ENCODE measurements around the gene RHPN2.
"Not testable (repeated sequence)": the region's sequence is repeated elsewhere in the genome, so short reads cannot be mapped to it uniquely, and the experiment has no call there.

Gene RHPN2

GRCh38 chr19:33025468-33026238 is 39.0 kb downstream of the RHPN2 start:
- DNase-seq, result not testable (repeated sequence)

DNA sequence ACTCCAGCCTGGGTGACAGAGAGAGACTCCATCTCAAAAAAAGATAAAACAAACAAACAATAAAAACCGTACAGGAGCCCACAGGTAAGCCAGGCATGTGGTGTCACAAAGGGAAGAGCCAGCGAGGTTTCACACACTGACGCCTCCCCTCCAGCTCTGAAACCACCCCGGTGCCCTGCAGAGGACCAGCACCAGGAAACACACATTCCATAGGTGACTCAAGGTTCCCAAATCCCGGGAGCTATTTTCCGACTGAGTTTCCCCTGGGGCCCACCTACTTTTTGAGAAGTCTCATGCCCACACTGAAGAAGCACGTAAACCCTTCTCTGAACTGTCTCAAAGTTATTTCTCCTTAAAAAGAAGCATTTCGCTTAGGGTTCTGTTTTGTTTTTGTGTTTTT is 40.3 kb downstream of the RHPN2 start:
- no peak for DNase-seq

- no peak for DNase-seq
These were observed 42.1 kb downstream of the RHPN2 start for GRCh38 chr19:33022472-33023116.

GRCh38 chr19:33010891-33011290 is 53.8 kb downstream of the RHPN2 start:
- DNase-seq, result not testable (repeated sequence)

DNA sequence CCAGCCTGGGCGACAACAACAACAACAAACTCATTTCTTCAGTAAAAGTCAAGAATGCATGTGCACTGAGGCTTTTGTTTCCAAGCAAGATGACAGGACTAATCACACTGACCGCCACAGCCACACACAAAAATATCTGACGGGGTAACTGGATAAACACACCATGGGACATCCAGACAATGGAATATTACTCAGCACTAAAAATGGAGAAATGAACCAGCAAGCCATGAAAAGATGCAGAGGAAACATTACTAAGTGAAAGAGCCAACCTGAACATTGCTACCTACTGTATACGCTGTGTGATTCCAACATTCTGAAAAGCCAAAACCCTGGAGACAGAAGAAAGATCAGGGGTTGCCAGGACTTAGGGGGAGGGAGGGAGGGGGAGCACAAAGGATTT is 56.0 kb downstream of the RHPN2 start:
- no peak for DNase-seq

GRCh38 chr19:33005440-33005839 is 59.2 kb downstream of the RHPN2 start:
- no peak for DNase-seq

GRCh38 chr19:33003424-33004024 is 61.2 kb downstream of the RHPN2 start:
- DNase-seq, result not testable (repeated sequence)

GRCh38 chr19:33002126-33002865 is 62.4 kb downstream of the RHPN2 start:
- not testable (repeated sequence) for DNase-seq

GRCh38 chr19:33000910-33001309 is 63.8 kb downstream of the RHPN2 start:
- DNase-seq, result no peak

DNA sequence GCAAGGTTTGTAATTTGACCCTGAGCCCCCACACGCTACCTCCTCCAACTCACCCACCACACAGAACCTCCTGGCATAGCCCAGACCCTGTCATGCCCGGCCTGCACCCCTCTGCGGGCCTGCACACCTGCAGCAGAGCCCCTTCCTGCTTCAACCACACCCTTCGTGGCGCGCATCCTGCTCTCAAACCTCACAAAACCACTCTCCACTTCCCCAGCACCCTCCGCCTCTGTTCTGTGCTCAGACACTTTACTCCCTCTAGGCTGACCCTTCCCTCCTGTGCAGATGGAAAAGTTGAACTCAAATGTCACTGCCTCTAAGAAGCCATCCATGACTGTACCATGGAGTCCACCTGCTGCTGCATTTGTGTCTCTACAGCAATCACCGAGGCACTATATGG is 64.2 kb downstream of the RHPN2 start:
- no peak for DNase-seq

- no peak for DNase-seq
These were observed 66.0 kb downstream of the RHPN2 start for GRCh38 chr19:32998722-32999121.

GRCh38 chr19:32997716-32998355 is 66.9 kb downstream of the RHPN2 start:
- no peak for DNase-seq

DNA sequence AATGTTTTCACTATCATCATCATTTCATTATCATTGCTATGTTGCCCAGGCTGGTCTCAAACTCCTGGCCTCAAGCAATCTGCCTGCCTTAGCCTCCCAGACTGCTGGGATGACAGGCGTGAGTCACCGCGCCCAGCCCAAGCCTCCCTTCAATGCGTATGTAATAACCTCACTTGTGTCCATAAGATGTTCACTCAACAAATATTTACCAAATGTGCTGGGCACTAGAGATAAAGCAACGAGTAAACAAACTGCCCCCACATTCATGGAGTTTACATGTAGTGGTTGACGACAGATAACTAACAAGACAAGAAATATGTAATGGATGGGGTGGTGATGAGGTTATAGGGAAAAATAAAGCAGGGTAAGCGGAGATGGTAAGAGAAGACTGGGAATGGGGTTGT is 67.6 kb downstream of the RHPN2 start:
- not testable (repeated sequence) for DNase-seq

GRCh38 chr19:32995966-32996365 is 68.7 kb downstream of the RHPN2 start:
- DNase-seq, result not testable (repeated sequence)

- no peak for DNase-seq
These were observed 76.0 kb downstream of the RHPN2 start for GRCh38 chr19:32988724-32989123.

GRCh38 chr19:32988254-32988653 is 76.4 kb downstream of the RHPN2 start:
- not testable (repeated sequence) for DNase-seq

DNA sequence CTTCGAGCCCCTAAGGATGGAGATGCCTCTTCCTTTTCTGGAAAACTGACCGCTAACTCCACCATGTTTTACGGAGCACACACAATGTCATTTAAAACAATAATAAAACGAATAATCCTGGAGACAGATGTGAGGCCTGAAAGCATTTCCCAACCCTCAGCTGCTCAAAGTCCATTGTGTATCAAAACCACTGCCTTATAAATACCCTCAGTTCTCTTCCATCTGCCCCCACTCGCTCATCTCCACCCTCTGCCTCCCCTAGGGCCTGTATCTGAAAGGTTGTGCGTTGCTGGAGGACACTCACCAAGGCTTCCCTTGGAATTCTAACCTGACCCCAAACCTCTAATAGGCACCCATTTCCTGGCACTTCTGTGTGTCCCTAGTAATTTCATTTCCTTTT is 82.2 kb downstream of the RHPN2 start:
- not testable (repeated sequence) for DNase-seq

DNA sequence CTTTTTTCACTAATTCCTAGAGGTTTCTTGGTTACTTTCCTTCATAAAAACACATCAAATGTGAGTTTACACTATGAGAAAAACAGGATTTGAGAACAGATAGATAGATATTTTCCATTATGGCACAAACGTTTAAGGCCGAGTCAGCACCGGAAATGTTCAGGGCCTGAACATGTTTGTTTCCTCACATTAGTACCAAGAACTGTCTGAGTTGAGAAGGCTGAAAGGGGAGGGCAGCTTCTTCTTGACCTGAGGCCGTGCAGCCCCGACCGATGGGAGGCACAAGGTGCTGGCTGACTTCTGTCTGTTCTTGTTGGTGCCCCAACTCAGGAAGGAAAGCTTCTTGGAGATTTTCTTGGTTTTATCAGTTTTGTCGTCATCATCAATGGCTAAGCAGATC is 84.9 kb downstream of the RHPN2 start:
- not testable (repeated sequence) for DNase-seq

DNA sequence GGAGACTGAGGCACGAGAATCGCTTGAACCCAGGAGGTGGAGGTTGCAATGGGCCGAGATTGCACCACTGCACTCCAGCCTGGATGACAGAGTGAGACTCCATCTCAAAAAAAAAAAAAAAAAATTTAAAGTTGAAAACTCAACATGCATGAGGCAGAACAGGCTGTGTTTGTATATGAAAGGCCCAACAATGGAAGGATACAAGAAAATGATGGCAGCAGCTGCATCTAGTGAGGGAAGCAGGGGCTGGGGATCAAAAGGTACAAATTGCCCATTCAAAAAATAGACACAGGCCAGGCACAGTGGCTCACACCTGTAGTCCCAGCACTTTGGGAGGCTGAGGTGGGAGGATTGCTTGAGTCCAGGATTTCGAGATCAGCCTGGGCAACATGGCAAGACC is 86.9 kb downstream of the RHPN2 start:
- DNase-seq, result not testable (repeated sequence)

- no peak for DNase-seq
These were observed 87.4 kb downstream of the RHPN2 start for GRCh38 chr19:32977280-32977679.

GRCh38 chr19:32976223-32976805 is 88.4 kb downstream of the RHPN2 start:
- DNase-seq, result peak; percentile 22

Data from DMS 273 treated with DMSO at 0.1 percent for 48 hours (cell line).